ENCODE data around the gene TOMM40. TPM values are rescaled to one million over a fixed set of nuclear protein-coding genes. Genes with fewer than 3 reads are reported as not detected.

The TOMM40 gene
- total and polyA plus RNA-seq, 2 of the 13 experiments (the other 11 are each of a cell fraction or from before 2014, with no cell fraction given): 72.0 to 110 TPM

GRCh38 chr19:44848812-44849447, 42.1 kb upstream of the TOMM40 start:
- CTCF ChIA-PET (ENCODE audit: low intra/inter-chr PET ratio, low total read pairs): no interaction called here
- Histone ChIP-seq H3K4me3 (replicated peaks in 1 of 3; ENCODE audit: insufficient read depth in 1 of 3, low read depth in 2 of 3, low read length in 3 of 3) (peak overlapping the region; percentile 76 to 95 (median 84); a peak in 5 of 6 replicates), H3K9ac (ENCODE audit: insufficient read depth, low read depth, low read length) (peak overlapping the region; percentile 100), H3K9me3 (ENCODE audit: low read length) (no peaks in the 10 kb centered on the region), H3K27ac (ENCODE audit: extremely low read length, insufficient read depth, low read length) (peak overlapping the region; percentile 95), H3K27me3 (ENCODE audit: control insufficient read depth in 1 of 2, insufficient read depth in 2 of 2, low read length in 2 of 2) (no peaks in the 10 kb centered on the region; a peak in 1 of 5 replicates), H2AFZ (ENCODE audit: low read length) (no peak overlapping the region), H4K20me1 (ENCODE audit: insufficient read depth, low read length) (peaks cover 41% of the 10 kb centered on the region), H3K36me3 (replicated peaks in 1 of 2; ENCODE audit: control insufficient read depth in 1 of 2, insufficient read depth in 2 of 2, low read length in 2 of 2) (peaks cover 3 to 10% of the 10 kb centered on the region in 2 experiments; a peak in 3 of 5 replicates), H3K4me1 (ENCODE audit: insufficient read depth, low read length) (peaks cover 46% of the 10 kb centered on the region), H3K4me2 (ENCODE audit: low read depth, low read length) (peak overlapping the region; percentile 95), H3K79me2 (ENCODE audit: insufficient read depth, low read length) (peaks cover 72% of the 10 kb centered on the region)
- FAIRE-seq (no peak), ATAC-seq (no peak), DNase-seq (ENCODE audit: low spot score) (no peak)
- POLR2A ChIA-PET: interaction anchor here (1.1 to 3.1 kb wide), 4 partner anchors 9 to 41 kb away, joined by 3 to 9 read pairs (median 5); partner anchors contain the start of gene TOMM40
- BruUV-seq (replicated peaks): no TSS peak
- in situ Hi-C loops (cut with HindIII; ENCODE audit: extremely low pct_ligation_motif_present, low pct_unique_long_range_greater_than_20kb): loop anchor here (5.0 to 10.0 kb wide), 2 partner anchors 54 to 162 kb away; no protein-coding TSS in a partner anchor
- WGBS (ENCODE audit: low lambda C conversion rate): 33% methylated on average over 18 of the region's 18 CpGs
- intact Hi-C loops (cut with micrococcal nuclease; ENCODE audit: unreplicated experiment): loop anchor here (10.0 kb wide), 1 partner anchor 106 kb away; the partner anchor contains the start of gene CLPTM1
- TF ChIP-seq ZNF563 (CRISPR knock-in tag; IDR thresholded peaks at IDR 0.05) (no peak), ZNF558 (CRISPR knock-in tag; IDR thresholded peaks at IDR 0.05; ENCODE audit: borderline replicate concordance) (0 out of 2 replicates have a peak, but pooled peaks have one; percentile 20), SKIL (CRISPR knock-in tag; IDR thresholded peaks at IDR 0.05; ENCODE audit: borderline replicate concordance) (peak; percentile 30; the same call in 1 of the 2 replicates), ZGPAT (CRISPR knock-in tag; IDR thresholded peaks at IDR 0.05) (no peak), ZBTB39 (CRISPR knock-in tag; IDR thresholded peaks at IDR 0.05) (no peak), PATZ1 (CRISPR knock-in tag; IDR thresholded peaks at IDR 0.05) (peak; percentile 47), ZFP91 (CRISPR knock-in tag; IDR thresholded peaks at IDR 0.05; ENCODE audit: borderline replicate concordance) (peak; percentile 22; the same call in 1 of the 2 replicates), FOXC1 (CRISPR knock-in tag; IDR thresholded peaks at IDR 0.05; ENCODE audit: borderline replicate concordance) (0 out of 2 replicates have a peak, but pooled peaks have one; percentile 34), SPEN (CRISPR knock-in tag; IDR thresholded peaks at IDR 0.05; ENCODE audit: low read depth) (0 out of 2 replicates have a peak, but pooled peaks have one; percentile 33), ZNF3 (CRISPR knock-in tag; IDR thresholded peaks at IDR 0.05) (no peak), IRF9 (CRISPR knock-in tag; IDR thresholded peaks at IDR 0.05; ENCODE audit: borderline replicate concordance) (0 out of 2 replicates have a peak, but pooled peaks have one; percentile 24)

Data from HepG2 (cell line).